GM12891 (cell line): ENCODE data around the gene EXOC4.

ENCODE experiments used
- PAX5 ChIP-seq: IDR thresholded peaks from 2 replicates; pipeline ENCODE4 v1.6.1; 2011; ENCODE audit warnings: low read length, moderate library complexity, mild to moderate bottlenecking; ENCODE audit not compliant: insufficient read depth, severe bottlenecking
- POLR2A ChIP-seq: IDR thresholded peaks from 2 replicates; pipeline ENCODE4 v1.6.1; 2011; ENCODE audit warnings: low read depth, low read length, control low read depth
- SPI1 ChIP-seq: IDR thresholded peaks from 2 replicates; pipeline ENCODE4 v1.6.1; 2011; ENCODE audit warnings: low read depth, low read length, control low read depth
- TAF1 ChIP-seq: IDR thresholded peaks from 2 replicates; pipeline ENCODE4 v1.6.1; 2011; ENCODE audit warnings: low read depth, low read length, control low read depth

GRCh38 chr7:133481676-133482075 lies 228.8 kb downstream of the EXOC4 start:
- no peak for TF ChIP-seq POLR2A
- TF ChIP-seq SPI1, result no peak
- TF ChIP-seq TAF1, result no peak
- TF ChIP-seq PAX5, result no peak
